SU-DHL-6 (cell line): ENCODE data around the gene RALGDS.

Experiments
- H2AFZ ChIP-seq: fragments of 200-600 bp; sonication (generic); 2 replicates; pipeline ENCODE4 v1.6.1; 2014; ENCODE audit warnings: low read depth, mild to moderate bottlenecking, moderate library complexity, mixed read lengths, antibody characterized with exemption, low read length; ENCODE audit not compliant: severe bottlenecking
- H3F3A ChIP-seq: fragments of 200-600 bp; shearing (Covaris generic); 2 replicates; pipeline ENCODE4 v1.6.0; 2016; ENCODE audit warnings: antibody characterized with exemption, mild to moderate bottlenecking; ENCODE audit not compliant: insufficient read depth
- H3K27ac ChIP-seq: fragments of 200-600 bp; sonication (generic); 2 replicates; pipeline ENCODE4 v1.5.1; 2016; ENCODE audit warnings: low read depth, mild to moderate bottlenecking, low read length, moderate library complexity, mixed read lengths
- H3K27me3 ChIP-seq: fragments of 200-600 bp; sonication (generic), shearing (Covaris generic); 2 replicates; pipeline ENCODE4 v1.6.0; 2014; ENCODE audit warnings: mild to moderate bottlenecking, low read length
- H3K36me3 ChIP-seq: fragments of 200-600 bp; sonication (generic); 2 replicates; pipeline ENCODE4 v1.6.1; 2014; ENCODE audit warnings: mild to moderate bottlenecking, low read length, mixed read lengths
- H3K4me2 ChIP-seq: fragments of 300-600, 200-600 bp; shearing (Covaris generic), sonication (generic); 2 replicates; pipeline ENCODE4 v1.6.0; 2014; ENCODE audit warnings: low read length, low read depth, mild to moderate bottlenecking; ENCODE audit not compliant: poor library complexity, severe bottlenecking
- H3K4me3 ChIP-seq: fragments of 200-600 bp; sonication (generic); 2 replicates; pipeline ENCODE4 v1.5.1; 2014; ENCODE audit warnings: antibody characterized with exemption, low read length, mild to moderate bottlenecking, mixed read lengths; ENCODE audit not compliant: insufficient read depth, poor library complexity, severe bottlenecking
- H3K79me2 ChIP-seq: fragments of 200-600 bp; sonication (generic); 2 replicates; pipeline ENCODE4 v1.6.1; 2014; ENCODE audit warnings: mild to moderate bottlenecking, low read length, moderate library complexity; ENCODE audit not compliant: insufficient read depth
- H3K9ac ChIP-seq: fragments of 200-600 bp; sonication (generic); 2 replicates; pipeline ENCODE4 v1.7.0; 2014; ENCODE audit warnings: mild to moderate bottlenecking, low read length
- H3K9me2 ChIP-seq: fragments of 200-600 bp; sonication (generic); replicated peaks from 2 replicates; pipeline ENCODE4 v1.6.1; 2014; ENCODE audit warnings: low read length; ENCODE audit not compliant: insufficient read depth
- H3K9me3 ChIP-seq: fragments of 200-600 bp; sonication (generic); 2 replicates; pipeline ENCODE4 v1.6.1; 2014; ENCODE audit warnings: low read length, mixed read lengths; ENCODE audit not compliant: insufficient read depth
- H4K20me1 ChIP-seq: fragments of 200-600 bp; sonication (generic); 2 replicates; pipeline ENCODE4 v1.6.1; 2014; ENCODE audit warnings: low read depth, mild to moderate bottlenecking, antibody characterized with exemption, low read length, moderate library complexity, mixed read lengths
- EZH2phosphoT487 ChIP-seq: fragments of 200-600 bp; sonication (generic), shearing (Covaris generic); conservative IDR thresholded peaks from 2 replicates; pipeline ENCODE4 v1.6.1; 2018; ENCODE audit warnings: mild to moderate bottlenecking, antibody characterized with exemption, low read length, moderate library complexity, mixed read lengths
- TF ChIP-seq, protein P1 (sequence below): fragments of 200-600 bp; sonication (generic); IDR thresholded peaks from one replicate; pipeline ENCODE4 v1.5.1; 2017; ENCODE audit warnings: antibody characterized with exemption, mild to moderate bottlenecking, low read length, moderate library complexity; ENCODE audit not compliant: insufficient read depth, poor library complexity, severe bottlenecking

RALGDS gene

DNA sequence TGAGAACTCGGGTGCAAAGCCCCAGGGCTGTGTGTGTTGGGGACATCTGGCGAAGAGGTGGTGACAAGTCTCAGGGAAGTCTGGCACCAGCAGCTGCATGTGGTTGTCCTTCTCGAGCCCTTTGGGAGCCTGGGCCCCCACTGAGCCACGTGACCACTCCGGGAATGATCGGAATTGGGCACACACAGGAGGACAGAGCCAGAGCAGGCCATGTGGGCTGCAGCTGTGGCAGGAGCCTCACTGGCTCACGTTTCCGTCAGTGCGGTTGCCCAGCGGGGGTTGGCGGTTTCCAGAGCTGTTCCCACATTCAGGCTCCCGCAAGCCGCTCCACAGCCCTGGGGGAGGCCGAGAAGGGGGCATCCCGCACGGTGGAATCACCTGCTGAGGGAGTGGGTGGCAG is 66.1 kb downstream of the RALGDS start:
- Histone ChIP-seq H3F3A (no peaks in the 10 kb centered on the region), H2AFZ (no peak overlapping the region), H4K20me1 (no peaks in the 10 kb centered on the region), H3K9me2 (no peaks in the 10 kb centered on the region), H3K27me3 (no peaks in the 10 kb centered on the region), H3K27ac (no peak overlapping the region), H3K4me2 (no peak overlapping the region), H3K4me3 (no peak overlapping the region), H3K36me3 (no peaks in the 10 kb centered on the region), H3K9ac (no peak overlapping the region), H3K79me2 (no peaks in the 10 kb centered on the region), H3K9me3 (no peaks in the 10 kb centered on the region)
- TF ChIP-seq, protein P1, sequence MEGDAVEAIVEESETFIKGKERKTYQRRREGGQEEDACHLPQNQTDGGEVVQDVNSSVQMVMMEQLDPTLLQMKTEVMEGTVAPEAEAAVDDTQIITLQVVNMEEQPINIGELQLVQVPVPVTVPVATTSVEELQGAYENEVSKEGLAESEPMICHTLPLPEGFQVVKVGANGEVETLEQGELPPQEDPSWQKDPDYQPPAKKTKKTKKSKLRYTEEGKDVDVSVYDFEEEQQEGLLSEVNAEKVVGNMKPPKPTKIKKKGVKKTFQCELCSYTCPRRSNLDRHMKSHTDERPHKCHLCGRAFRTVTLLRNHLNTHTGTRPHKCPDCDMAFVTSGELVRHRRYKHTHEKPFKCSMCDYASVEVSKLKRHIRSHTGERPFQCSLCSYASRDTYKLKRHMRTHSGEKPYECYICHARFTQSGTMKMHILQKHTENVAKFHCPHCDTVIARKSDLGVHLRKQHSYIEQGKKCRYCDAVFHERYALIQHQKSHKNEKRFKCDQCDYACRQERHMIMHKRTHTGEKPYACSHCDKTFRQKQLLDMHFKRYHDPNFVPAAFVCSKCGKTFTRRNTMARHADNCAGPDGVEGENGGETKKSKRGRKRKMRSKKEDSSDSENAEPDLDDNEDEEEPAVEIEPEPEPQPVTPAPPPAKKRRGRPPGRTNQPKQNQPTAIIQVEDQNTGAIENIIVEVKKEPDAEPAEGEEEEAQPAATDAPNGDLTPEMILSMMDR = no peak
- TF ChIP-seq EZH2phosphoT487 = no peak

DNA sequence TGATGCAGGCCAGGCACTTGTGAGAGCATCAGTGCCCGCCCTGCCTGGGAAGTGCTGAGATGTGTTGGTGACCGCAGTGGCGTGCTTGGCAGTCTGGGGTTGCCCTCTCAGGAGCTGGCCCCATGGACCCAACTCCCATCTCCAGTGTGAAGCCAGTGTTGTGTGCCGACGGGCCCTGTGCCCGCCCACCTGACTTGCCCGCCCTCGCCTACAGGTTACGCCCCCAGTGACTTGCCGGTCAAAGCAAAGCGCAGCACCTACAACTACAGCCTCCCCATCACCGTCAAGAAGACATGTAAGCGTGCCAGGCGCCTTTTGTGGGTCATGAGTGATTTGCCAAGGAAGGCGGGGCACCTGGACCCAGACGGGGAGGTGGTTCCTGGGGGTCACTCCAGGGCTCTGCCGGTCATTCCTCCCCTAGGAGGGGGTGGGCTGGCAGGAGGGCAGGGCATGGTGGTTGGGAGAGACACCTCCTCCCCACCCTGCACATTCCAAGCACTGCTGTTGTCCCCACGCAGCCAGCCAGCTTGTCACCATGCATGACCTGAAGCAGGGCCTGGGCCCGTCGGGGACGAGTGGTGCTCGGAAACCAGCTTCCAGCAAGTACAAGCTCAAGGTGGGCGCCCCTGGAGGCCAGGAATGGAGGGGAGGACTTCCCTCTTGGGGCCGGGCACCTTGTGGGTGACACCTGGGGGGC is 66.7 kb downstream of the RALGDS start:
- Histone ChIP-seq H3K79me2 (no peaks in the 10 kb centered on the region), H3F3A (no peaks in the 10 kb centered on the region), H2AFZ (no peak overlapping the region), H3K4me3 (no peak overlapping the region), H3K9me3 (no peaks in the 10 kb centered on the region), H3K4me2 (no peak overlapping the region), H3K36me3 (no peaks in the 10 kb centered on the region), H3K9ac (no peak overlapping the region), H3K27me3 (no peaks in the 10 kb centered on the region), H3K9me2 (no peaks in the 10 kb centered on the region), H4K20me1 (no peaks in the 10 kb centered on the region), H3K27ac (no peak overlapping the region)
- TF ChIP-seq, protein P1 = no peak
- no peak for TF ChIP-seq EZH2phosphoT487

DNA sequence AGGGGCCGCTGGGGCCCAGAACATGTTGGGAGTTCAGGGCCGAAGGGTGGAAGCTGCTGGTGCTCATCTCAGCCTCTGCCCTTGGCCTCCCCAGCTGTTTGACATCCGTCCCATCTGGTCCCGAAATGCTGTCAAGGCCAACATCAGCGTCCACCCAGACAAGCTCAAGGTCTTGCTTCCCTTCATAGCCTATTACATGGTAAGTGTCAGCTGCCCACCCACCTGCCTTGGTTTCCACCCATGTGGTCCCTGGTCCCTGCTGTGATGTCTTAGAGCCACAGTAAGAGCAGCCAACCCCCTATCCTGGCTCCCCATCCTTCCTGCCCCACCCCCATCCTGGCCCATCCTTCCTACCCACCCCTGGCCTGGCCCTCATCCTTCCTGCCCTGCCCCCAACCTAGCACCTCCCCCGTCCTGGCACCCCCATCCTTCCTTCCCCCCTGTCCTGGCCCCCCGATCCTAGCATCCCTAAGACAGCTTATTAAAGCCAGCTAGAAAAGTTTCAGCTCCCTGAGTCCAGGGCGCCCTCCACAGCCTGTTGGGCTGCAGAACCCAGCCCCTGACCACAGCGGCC is 69.0 kb downstream of the RALGDS start:
- Histone ChIP-seq H3K27ac (no peak overlapping the region), H3K9ac (no peak overlapping the region), H3F3A (no peaks in the 10 kb centered on the region), H4K20me1 (no peaks in the 10 kb centered on the region), H3K9me2 (no peaks in the 10 kb centered on the region), H3K36me3 (no peaks in the 10 kb centered on the region), H3K9me3 (no peaks in the 10 kb centered on the region), H3K27me3 (no peaks in the 10 kb centered on the region), H2AFZ (no peak overlapping the region), H3K4me2 (no peak overlapping the region), H3K4me3 (no peak overlapping the region), H3K79me2 (no peaks in the 10 kb centered on the region)
- TF ChIP-seq, protein P1 = no peak
- TF ChIP-seq EZH2phosphoT487 = no peak
